Measurements from ENCODE around the gene CACNA2D1.

CACNA2D1 gene

DNA sequence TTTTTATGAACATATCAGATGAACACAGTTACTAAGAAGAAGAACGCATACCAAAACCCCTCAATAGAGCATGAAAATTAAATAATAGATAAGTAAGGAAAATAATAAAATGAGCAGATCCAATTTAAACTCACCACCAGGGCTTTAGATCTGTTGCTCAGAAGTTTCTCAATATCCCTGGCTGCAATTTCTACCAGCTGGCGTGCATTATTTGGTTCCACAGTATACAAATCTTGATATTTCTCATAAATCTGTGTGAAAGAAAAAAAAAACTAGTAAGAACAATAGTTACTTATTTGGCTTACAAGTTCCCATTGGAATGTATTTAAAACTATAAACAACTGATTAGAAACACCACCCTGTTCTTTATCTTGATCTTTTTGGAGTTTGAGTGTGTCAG lies 108.6 kb downstream of the CACNA2D1 start:
- Histone ChIP-seq H3K27me3 (ENCODE audit: low read depth, low read length) (no peaks in the 10 kb centered on the region), H3K36me3 (ENCODE audit: control insufficient read depth in 1 of 2, insufficient read depth in 2 of 2, low read length in 2 of 2) (no peaks in the 10 kb centered on the region), H3K4me3 (ENCODE audit: low read depth in 1 of 2, low read length in 2 of 2) (no peak overlapping the region), H3K27ac (ENCODE audit: low read length) (no peak overlapping the region), H3K9me3 (ENCODE audit: control insufficient read depth in 1 of 2, low read length in 2 of 2) (no peaks in the 10 kb centered on the region), H3K4me1 (ENCODE audit: control insufficient read depth in 1 of 2, insufficient read depth in 2 of 2, low read length in 2 of 2) (no peaks in the 10 kb centered on the region)

DNA sequence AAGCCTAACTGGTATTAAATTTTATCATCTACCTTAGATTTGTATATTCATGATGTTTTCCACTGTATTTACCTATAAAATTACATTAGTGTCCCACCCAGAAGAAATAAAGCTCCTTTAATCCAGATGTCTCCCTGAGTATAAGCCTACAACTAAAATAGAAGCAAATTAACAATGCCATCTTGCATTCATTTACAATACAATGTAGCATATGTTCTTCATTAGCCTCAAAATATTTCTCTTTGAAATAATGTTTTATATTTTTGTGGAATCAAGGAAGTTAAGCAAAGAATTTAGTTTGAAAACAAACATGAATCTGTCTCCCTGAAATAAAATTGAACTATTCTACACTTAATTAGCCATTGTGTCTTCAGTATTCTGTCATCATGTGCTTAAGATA lies 112.3 kb downstream of the CACNA2D1 start:
- no peaks in the 10 kb centered on the region for H3K36me3 ChIP-seq (ENCODE audit: control insufficient read depth in 1 of 2, insufficient read depth in 2 of 2, low read length in 2 of 2)
- no peaks in the 10 kb centered on the region for H3K9me3 ChIP-seq (ENCODE audit: control insufficient read depth in 1 of 2, low read length in 2 of 2)
- no peak overlapping the region for H3K27ac ChIP-seq (ENCODE audit: low read length)
- H3K27me3 ChIP-seq (ENCODE audit: low read depth, low read length), result no peaks in the 10 kb centered on the region
- no peak overlapping the region for H3K4me3 ChIP-seq (ENCODE audit: low read depth in 1 of 2, low read length in 2 of 2)
- H3K4me1 ChIP-seq (ENCODE audit: control insufficient read depth in 1 of 2, insufficient read depth in 2 of 2, low read length in 2 of 2), result no peaks in the 10 kb centered on the region

DNA sequence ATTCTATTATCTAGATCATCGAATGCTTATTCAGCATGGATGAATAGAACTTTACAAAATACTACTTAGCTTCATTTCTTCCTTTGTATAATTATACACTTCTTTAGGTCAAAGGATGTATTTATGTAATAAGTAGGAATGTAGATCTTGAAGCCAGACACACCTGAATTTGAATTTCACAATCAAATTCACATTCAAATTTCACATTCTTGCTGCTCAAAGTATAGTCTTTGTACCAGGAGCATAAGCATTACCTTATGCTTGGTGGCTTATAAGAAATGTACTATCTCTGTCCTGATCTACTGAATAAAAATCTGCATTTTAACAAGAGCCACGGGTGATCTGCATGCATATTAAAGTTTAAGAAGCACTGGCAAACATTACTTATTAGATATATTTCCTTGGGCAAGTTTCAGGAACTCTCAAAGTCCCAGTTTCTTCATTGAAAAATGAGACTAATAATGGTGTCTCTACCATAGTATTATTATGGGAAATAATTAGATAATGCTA lies 112.8 kb downstream of the CACNA2D1 start:
- Histone ChIP-seq H3K9me3 (ENCODE audit: control insufficient read depth in 1 of 2, low read length in 2 of 2) (no peaks in the 10 kb centered on the region), H3K27ac (ENCODE audit: low read length) (no peak overlapping the region), H3K4me3 (ENCODE audit: low read depth in 1 of 2, low read length in 2 of 2) (no peak overlapping the region), H3K27me3 (ENCODE audit: low read depth, low read length) (no peaks in the 10 kb centered on the region), H3K4me1 (ENCODE audit: control insufficient read depth in 1 of 2, insufficient read depth in 2 of 2, low read length in 2 of 2) (no peaks in the 10 kb centered on the region), H3K36me3 (ENCODE audit: control insufficient read depth in 1 of 2, insufficient read depth in 2 of 2, low read length in 2 of 2) (no peaks in the 10 kb centered on the region)

GRCh38 chr7:82327898-82328297 lies 115.7 kb downstream of the CACNA2D1 start:
- Histone ChIP-seq H3K9me3 (ENCODE audit: control insufficient read depth in 1 of 2, low read length in 2 of 2) (no peaks in the 10 kb centered on the region), H3K4me1 (ENCODE audit: control insufficient read depth in 1 of 2, insufficient read depth in 2 of 2, low read length in 2 of 2) (no peaks in the 10 kb centered on the region), H3K27ac (ENCODE audit: low read length) (no peak overlapping the region), H3K36me3 (ENCODE audit: control insufficient read depth in 1 of 2, insufficient read depth in 2 of 2, low read length in 2 of 2) (no peaks in the 10 kb centered on the region), H3K27me3 (ENCODE audit: low read depth, low read length) (no peaks in the 10 kb centered on the region), H3K4me3 (ENCODE audit: low read depth in 1 of 2, low read length in 2 of 2) (no peak overlapping the region)

DNA sequence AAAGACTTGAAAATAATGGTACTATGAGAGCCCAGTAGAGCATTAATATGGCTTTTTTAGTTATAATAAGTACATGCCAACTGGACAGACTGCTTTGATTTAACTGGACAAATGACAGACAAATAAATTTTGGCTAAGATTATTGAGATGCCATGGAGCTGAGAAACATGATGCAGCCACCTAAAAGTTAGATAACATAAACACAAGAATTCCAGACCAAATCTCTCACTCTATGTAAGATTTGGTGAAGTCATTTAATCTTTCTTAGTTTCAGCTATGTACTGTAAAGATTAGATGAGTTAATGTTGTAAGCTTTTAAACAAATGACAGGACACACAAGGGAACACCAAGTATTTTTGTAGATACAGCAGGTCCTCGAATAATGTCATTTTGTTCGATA lies 118.2 kb downstream of the CACNA2D1 start:
- no peaks in the 10 kb centered on the region for H3K4me1 ChIP-seq (ENCODE audit: control insufficient read depth in 1 of 2, insufficient read depth in 2 of 2, low read length in 2 of 2)
- no peaks in the 10 kb centered on the region for H3K27me3 ChIP-seq (ENCODE audit: low read depth, low read length)

GRCh38 chr7:82323806-82324205 lies 119.8 kb downstream of the CACNA2D1 start:
- Histone ChIP-seq H3K4me3 (ENCODE audit: low read depth in 1 of 2, low read length in 2 of 2) (no peak overlapping the region), H3K27me3 (ENCODE audit: low read depth, low read length) (no peaks in the 10 kb centered on the region), H3K4me1 (ENCODE audit: control insufficient read depth in 1 of 2, insufficient read depth in 2 of 2, low read length in 2 of 2) (peaks cover 0 to 8% of the 10 kb centered on the region in 2 donors), H3K9me3 (ENCODE audit: control insufficient read depth in 1 of 2, low read length in 2 of 2) (no peaks in the 10 kb centered on the region), H3K27ac (ENCODE audit: low read length) (no peak overlapping the region), H3K36me3 (ENCODE audit: control insufficient read depth in 1 of 2, insufficient read depth in 2 of 2, low read length in 2 of 2) (no peaks in the 10 kb centered on the region)

More for the DNA sequence above, 118.2 kb downstream of the CACNA2D1 start:
- Histone ChIP-seq H3K9me3 (ENCODE audit: control insufficient read depth in 1 of 2, low read length in 2 of 2) (no peaks in the 10 kb centered on the region), H3K4me3 (ENCODE audit: low read depth in 1 of 2, low read length in 2 of 2) (no peak overlapping the region), H3K36me3 (ENCODE audit: control insufficient read depth in 1 of 2, insufficient read depth in 2 of 2, low read length in 2 of 2) (no peaks in the 10 kb centered on the region), H3K27ac (ENCODE audit: low read length) (no peak overlapping the region)

- H3K4me1 ChIP-seq (ENCODE audit: control insufficient read depth in 1 of 2, insufficient read depth in 2 of 2, low read length in 2 of 2), result peaks cover 0 to 8% of the 10 kb centered on the region in 2 donors
- no peaks in the 10 kb centered on the region for H3K9me3 ChIP-seq (ENCODE audit: control insufficient read depth in 1 of 2, low read length in 2 of 2)
- no peak overlapping the region for H3K4me3 ChIP-seq (ENCODE audit: low read depth in 1 of 2, low read length in 2 of 2)
- no peaks in the 10 kb centered on the region for H3K36me3 ChIP-seq (ENCODE audit: control insufficient read depth in 1 of 2, insufficient read depth in 2 of 2, low read length in 2 of 2)
- H3K27ac ChIP-seq (ENCODE audit: low read length), result no peak overlapping the region
- H3K27me3 ChIP-seq (ENCODE audit: low read depth, low read length), result no peaks in the 10 kb centered on the region
Measured at GRCh38 chr7:82319674-82320118, 123.9 kb downstream of the CACNA2D1 start.

DNA sequence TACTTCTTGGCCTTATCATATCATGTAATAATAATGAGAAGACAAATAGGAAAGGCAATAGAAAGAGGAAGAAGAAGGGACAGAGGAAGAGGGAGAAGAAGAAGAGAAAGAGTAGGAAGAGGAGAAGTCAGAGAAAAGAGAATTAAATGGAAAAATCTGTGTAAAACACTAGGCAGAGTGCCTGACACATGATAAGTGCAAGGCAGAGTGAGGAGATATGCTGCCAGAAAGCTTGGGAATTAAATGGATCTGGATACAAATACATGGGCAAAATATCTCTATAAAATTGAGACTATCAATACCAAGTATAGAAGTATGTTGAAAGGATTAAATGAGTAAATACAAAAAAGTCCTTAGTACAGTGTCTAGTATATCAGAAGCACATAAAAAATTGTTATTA lies 124.8 kb downstream of the CACNA2D1 start:
- no peak overlapping the region for H3K27ac ChIP-seq (ENCODE audit: low read length)
- H3K9me3 ChIP-seq (ENCODE audit: control insufficient read depth in 1 of 2, low read length in 2 of 2), result no peaks in the 10 kb centered on the region
- H3K4me3 ChIP-seq (ENCODE audit: low read depth in 1 of 2, low read length in 2 of 2), result no peak overlapping the region
- H3K27me3 ChIP-seq (ENCODE audit: low read depth, low read length), result no peaks in the 10 kb centered on the region
- H3K36me3 ChIP-seq (ENCODE audit: control insufficient read depth in 1 of 2, insufficient read depth in 2 of 2, low read length in 2 of 2), result no peaks in the 10 kb centered on the region
- H3K4me1 ChIP-seq (ENCODE audit: control insufficient read depth in 1 of 2, insufficient read depth in 2 of 2, low read length in 2 of 2), result peaks cover 0 to 8% of the 10 kb centered on the region in 2 donors

DNA sequence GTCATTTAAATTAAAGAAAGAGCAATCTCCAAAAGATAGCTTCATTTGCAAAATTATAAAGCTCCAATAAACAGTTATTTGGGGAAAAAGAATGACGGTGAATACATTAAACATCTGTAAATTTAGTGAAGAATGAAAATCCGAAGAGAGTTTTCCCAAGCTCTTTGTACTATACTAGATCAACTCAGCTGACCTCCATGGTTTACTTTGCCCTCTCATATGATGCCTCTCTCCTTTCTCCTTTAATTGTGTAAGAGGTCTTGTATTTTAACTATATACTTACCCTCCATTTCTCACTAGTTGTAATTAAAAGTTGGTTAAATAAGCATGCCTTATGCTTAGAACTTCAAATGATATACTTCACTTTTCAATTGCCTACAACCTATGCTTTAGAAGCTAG lies 125.8 kb downstream of the CACNA2D1 start:
- Histone ChIP-seq H3K27ac (ENCODE audit: low read length) (no peak overlapping the region), H3K27me3 (ENCODE audit: low read depth, low read length) (no peaks in the 10 kb centered on the region), H3K36me3 (ENCODE audit: control insufficient read depth in 1 of 2, insufficient read depth in 2 of 2, low read length in 2 of 2) (no peaks in the 10 kb centered on the region), H3K9me3 (ENCODE audit: control insufficient read depth in 1 of 2, low read length in 2 of 2) (no peaks in the 10 kb centered on the region), H3K4me3 (ENCODE audit: low read depth in 1 of 2, low read length in 2 of 2) (no peak overlapping the region), H3K4me1 (ENCODE audit: control insufficient read depth in 1 of 2, insufficient read depth in 2 of 2, low read length in 2 of 2) (peaks cover 0 to 8% of the 10 kb centered on the region in 2 donors)

GRCh38 chr7:82317257-82317721 lies 126.3 kb downstream of the CACNA2D1 start:
- H3K4me3 ChIP-seq (ENCODE audit: low read depth in 1 of 2, low read length in 2 of 2), result no peak overlapping the region
- H3K9me3 ChIP-seq (ENCODE audit: control insufficient read depth in 1 of 2, low read length in 2 of 2), result no peaks in the 10 kb centered on the region
- no peaks in the 10 kb centered on the region for H3K36me3 ChIP-seq (ENCODE audit: control insufficient read depth in 1 of 2, insufficient read depth in 2 of 2, low read length in 2 of 2)
- no peaks in the 10 kb centered on the region for H3K27me3 ChIP-seq (ENCODE audit: low read depth, low read length)
- no peak overlapping the region for H3K27ac ChIP-seq (ENCODE audit: low read length)
- peaks cover 0 to 8% of the 10 kb centered on the region in 2 donors for H3K4me1 ChIP-seq (ENCODE audit: control insufficient read depth in 1 of 2, insufficient read depth in 2 of 2, low read length in 2 of 2)

DNA sequence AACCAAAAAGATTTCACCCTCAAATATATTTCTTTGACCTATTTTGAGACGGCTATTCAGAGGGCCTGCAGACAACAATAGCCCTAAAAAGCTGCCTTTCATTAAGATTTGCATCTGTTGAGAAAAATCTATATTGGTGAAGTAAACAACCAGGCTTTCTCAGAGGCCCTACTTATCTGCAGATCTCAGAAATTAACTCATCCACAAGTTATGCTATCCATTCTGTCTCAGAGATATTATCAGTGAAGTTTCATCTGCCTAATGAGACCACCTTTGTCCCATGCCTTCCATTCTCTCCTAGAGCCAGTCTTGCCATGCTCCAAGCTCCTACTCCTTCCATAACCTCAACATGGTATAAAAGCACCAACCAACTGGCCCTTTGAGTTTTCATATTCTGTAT lies 130.3 kb downstream of the CACNA2D1 start:
- Histone ChIP-seq H3K9me3 (ENCODE audit: control insufficient read depth in 1 of 2, low read length in 2 of 2) (no peaks in the 10 kb centered on the region), H3K27me3 (ENCODE audit: low read depth, low read length) (no peaks in the 10 kb centered on the region), H3K27ac (ENCODE audit: low read length) (no peak overlapping the region), H3K36me3 (ENCODE audit: control insufficient read depth in 1 of 2, insufficient read depth in 2 of 2, low read length in 2 of 2) (no peaks in the 10 kb centered on the region), H3K4me1 (ENCODE audit: control insufficient read depth in 1 of 2, insufficient read depth in 2 of 2, low read length in 2 of 2) (no peaks in the 10 kb centered on the region), H3K4me3 (ENCODE audit: low read depth in 1 of 2, low read length in 2 of 2) (no peak overlapping the region)

DNA sequence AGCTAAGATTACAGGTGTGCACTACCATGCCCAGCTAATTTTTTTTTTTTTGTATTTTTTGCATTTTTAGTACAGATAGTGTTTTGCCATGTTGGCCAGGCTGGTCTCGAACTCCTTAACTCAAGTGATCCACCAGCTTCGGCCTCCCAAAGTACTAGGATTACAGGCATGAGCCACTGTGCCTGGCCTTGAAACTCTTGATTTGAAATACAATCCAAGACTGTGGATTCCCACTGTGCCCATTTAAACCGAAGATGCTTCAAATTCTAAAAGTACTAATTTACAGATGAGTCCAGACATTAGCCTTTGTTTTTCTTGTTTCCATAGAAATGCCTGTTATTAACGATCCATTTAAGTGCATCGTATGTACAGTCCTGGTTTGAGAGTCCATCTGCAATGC lies 130.9 kb downstream of the CACNA2D1 start:
- Histone ChIP-seq H3K9me3 (ENCODE audit: control insufficient read depth in 1 of 2, low read length in 2 of 2) (no peaks in the 10 kb centered on the region), H3K27me3 (ENCODE audit: low read depth, low read length) (no peaks in the 10 kb centered on the region), H3K4me3 (ENCODE audit: low read depth in 1 of 2, low read length in 2 of 2) (no peak overlapping the region), H3K36me3 (ENCODE audit: control insufficient read depth in 1 of 2, insufficient read depth in 2 of 2, low read length in 2 of 2) (no peaks in the 10 kb centered on the region), H3K27ac (ENCODE audit: low read length) (no peak overlapping the region), H3K4me1 (ENCODE audit: control insufficient read depth in 1 of 2, insufficient read depth in 2 of 2, low read length in 2 of 2) (no peaks in the 10 kb centered on the region)
